HG02623 (cell line): ENCODE results near the gene RUNX2.

Source experiments
- ATAC-seq: cut with Tn5 transposase; IDR thresholded peaks from one replicate; pipeline ENCODE4 v1.9.1; 2021; ENCODE audit warnings: moderate library complexity; ENCODE audit not compliant: unreplicated experiment

Gene RUNX2

GRCh38 chr6:45432977-45433376 is 104.8 kb downstream of the RUNX2 start:
- no peak for ATAC-seq

DNA sequence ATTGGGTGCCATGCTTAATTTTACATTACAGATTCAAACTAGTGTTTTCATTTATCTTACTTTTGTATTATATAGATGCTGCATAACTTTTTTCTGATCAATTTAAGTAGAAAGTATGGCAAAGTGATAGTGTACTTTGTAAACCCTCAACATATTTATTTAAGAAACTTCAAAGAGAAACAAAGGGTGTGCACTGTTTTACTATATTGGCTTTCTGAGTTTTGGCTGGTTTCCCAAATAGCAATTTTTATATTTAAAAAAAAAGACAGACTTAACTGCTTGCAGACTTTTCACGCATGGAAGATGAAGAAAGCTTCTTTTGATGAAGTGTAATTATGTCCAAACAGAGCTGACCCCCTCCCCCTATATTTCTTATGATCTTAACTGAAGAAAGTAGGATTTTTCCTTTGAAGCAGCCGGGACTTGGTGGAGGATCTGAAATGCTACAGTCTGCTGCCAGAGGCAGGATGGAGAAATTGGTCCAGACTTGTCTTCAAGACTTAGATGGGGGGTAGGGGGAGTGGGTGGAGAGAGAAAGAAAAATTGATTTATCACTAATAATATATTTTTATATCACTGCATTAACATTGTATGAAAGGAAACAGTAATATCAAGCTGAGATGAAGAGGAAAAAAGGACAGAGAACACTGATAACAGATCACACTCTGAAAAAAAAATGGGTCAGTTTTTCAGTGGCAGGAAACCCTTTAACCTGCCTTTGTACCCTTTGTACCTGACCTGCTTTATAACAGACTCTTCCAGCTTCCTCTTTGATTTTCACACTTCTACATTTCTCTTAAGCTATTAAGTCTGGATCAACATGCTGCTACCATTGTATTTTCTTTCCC is 105.6 kb downstream of the RUNX2 start:
- no peak for ATAC-seq

GRCh38 chr6:45434381-45434700 is 106.2 kb downstream of the RUNX2 start:
- no peak for ATAC-seq

DNA sequence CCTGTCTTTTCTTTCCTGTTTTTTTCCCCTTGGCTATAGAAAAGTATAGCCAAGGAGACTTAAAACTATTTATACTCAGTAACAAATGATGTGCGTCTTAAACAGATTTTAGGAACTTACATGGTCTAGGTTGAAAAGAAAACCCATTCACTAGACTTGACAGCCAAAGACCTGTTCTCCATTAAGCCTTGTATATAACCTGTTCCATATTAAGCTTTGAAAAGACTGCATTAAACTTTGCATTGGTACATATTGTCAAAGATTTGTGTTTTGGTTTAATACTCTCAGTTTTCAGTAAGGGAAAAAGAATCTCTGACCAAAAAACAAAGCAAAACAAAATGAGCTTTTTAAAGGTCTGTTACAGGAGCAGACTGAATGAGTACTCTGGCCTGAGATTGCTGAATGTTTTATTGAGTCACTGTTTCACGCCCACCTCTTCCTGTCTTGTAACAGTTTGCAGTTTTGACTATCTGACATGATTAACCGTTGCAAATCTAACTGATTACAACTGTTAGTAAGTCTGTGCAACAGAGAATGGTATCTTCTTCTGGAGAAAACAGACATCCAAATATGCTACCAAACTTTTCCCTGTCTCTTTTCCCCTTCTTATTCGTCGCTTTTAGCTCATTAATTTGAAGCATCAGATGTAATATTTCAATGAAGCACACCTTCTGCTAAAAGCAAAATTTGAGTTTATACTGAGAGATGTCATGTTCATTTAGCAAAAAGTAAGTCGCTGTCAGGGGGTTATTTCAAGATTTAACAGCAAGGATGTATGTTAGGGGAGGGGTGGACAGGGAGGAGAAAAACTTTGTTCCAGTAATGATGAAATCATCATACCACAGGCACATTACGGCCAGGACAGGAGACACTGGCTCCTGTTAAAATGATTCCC is 108.7 kb downstream of the RUNX2 start:
- ATAC-seq = no peak

- no peak for ATAC-seq
Measured at GRCh38 chr6:45437439-45437815, 109.3 kb downstream of the RUNX2 start.

GRCh38 chr6:45438151-45438550 is 110.0 kb downstream of the RUNX2 start:
- no peak for ATAC-seq

DNA sequence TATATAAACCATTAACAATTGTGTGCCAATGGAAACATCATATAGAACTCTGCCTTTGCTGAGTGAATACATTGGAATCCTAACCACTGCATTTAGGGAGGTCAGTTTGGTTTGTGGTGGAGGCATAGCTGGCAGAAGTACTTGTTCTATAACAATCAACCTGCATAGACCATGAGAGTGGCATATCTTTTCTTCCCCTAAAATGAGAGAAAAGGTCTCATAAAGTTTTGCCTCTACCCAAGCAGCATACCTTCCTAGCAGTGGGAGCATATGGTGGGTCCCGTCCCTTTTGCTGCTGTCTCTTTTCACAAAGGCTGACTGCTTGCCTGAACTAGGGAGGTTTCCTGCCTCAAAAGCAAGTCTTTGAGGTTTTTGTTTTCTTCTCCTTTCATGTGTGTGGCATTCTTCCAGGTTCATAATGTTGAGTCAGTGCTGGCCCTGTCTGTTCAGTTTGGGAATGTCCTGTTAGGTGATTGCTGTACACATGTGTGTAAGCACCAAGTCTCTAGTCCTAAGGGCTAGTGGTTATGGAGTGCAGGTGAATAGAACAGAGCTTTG is 110.8 kb downstream of the RUNX2 start:
- ATAC-seq = no peak

GRCh38 chr6:45439459-45439858 is 111.3 kb downstream of the RUNX2 start:
- ATAC-seq = no peak

DNA sequence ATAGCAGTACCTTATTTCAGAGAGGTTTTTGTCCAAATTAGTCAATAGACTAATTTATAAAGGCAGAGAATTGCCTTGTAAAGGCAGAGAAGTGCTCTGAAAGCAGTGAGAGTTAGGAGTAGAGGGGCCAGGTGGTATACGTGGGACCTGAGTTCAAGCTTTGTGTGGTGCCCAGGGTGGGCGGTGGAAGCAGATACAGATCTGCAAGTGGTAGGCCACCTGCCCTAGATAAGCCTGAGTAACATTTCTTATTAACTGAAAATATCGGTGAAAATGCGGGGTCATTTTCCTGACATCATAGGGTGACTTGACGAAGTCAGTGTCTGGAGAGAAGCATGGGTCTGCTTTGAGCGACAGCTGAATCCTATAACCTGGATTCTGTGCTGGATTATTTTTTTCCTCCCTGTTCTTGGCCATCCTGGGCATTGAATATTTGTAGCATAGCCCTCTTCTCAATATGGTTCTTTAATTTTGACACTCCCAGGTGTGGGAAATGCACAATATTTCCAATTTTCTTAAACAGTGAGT is 111.8 kb downstream of the RUNX2 start:
- ATAC-seq = no peak

DNA sequence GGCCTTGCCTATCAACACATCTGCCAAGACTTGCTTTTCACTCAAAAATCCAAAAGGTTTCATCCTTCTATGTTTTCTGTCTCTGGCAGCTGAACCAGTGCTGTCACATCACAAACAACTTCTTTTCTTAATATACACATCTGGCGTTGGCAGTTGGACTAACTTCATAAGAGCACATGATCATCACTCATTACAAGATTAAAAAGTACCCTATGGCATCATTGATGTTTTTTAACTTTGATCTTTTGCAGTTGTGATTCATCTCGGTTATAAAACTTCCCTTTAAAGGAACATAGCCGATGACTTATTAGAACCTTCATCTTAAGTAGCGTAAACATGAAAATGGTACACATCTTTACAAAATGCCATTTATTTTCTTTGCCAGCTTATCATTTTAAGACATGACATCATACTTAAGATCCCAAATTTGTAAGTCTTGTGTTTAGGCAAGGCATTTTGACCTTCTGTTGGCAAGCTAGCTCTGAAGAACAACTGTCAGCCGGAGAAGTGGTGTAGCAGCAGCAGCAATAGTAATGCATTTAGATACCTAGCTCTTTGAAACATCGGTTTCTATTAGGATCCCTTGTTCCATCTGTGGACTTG is 113.8 kb downstream of the RUNX2 start:
- ATAC-seq = no peak

DNA sequence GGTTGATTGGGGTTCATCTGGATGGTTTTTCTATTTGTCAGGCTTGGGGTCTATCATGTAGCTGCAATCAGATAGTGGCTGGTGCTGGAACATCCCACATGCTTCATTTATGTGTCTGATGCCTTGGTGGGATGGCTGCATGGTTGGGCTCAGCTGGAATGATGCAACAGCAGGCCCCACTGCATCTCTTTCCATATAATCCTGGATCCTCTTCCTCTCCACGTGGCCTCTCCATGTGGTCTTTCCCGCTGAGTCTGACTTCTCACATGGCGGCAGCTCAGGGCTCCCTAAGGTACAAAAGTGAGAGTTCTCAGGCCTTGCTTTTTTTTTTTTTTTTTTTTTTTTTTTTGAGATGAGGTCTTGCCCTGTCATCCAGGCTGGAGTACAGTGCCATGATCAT is 114.6 kb downstream of the RUNX2 start:
- no peak for ATAC-seq

- ATAC-seq = no peak
Measured at GRCh38 chr6:45445364-45445748, 117.2 kb downstream of the RUNX2 start.

DNA sequence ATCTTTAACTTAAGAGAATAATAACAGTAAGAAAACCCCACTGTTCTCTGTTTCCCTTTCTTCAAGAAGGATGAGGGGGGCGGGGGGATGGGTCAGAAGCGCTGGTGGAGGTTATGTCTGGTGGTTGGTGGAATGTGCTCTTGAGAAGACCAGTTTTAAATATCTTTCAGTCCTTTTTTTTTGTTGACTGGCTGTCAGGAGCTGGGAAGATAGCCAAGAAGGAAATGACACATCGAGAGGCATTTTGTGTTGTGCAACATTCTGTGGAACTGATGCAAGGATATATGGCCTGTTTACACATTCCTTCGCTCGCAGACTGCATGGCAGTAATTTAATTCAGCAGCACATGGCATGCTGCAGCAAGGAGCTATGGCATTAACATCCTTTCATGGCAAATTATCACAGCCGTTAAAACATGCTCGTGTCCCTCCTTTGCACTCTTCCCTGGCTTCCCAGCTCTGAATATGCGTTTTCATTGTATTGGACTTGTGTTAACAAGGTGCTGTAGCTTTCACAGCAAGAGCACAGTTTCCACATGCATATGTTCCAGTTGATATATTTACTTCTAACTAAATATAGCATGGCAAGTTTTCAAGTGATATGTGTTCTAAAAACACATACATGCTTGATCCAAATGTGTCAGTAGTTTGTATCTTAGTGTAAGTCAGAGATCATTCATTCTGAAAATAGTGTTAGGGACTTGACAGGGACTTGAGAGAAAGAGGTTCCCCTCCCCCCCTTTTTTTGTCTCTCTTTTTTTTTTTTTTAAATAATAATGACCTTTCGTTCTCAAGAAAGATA is 117.8 kb downstream of the RUNX2 start:
- ATAC-seq = no peak

GRCh38 chr6:45447005-45447404 is 118.9 kb downstream of the RUNX2 start:
- no peak for ATAC-seq

DNA sequence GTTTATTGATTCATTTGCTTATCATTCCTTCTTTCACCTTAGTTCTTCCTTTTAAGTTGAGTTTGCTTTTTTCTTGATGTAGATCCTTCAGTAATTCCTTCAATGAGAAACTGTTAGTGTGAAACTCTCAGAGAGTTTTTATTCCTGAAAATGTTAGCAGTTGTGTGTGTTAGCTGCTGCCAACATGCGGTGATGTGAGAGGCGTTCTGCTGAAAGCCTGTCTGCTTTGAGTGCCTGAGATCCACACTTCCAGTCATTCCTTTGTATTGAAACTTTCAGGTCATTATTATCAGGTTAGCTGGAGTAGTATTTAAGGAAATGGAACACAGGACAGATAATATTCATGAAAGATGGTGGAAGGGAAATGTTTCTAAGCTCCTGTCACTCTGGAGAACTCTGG is 119.6 kb downstream of the RUNX2 start:
- ATAC-seq = no peak

DNA sequence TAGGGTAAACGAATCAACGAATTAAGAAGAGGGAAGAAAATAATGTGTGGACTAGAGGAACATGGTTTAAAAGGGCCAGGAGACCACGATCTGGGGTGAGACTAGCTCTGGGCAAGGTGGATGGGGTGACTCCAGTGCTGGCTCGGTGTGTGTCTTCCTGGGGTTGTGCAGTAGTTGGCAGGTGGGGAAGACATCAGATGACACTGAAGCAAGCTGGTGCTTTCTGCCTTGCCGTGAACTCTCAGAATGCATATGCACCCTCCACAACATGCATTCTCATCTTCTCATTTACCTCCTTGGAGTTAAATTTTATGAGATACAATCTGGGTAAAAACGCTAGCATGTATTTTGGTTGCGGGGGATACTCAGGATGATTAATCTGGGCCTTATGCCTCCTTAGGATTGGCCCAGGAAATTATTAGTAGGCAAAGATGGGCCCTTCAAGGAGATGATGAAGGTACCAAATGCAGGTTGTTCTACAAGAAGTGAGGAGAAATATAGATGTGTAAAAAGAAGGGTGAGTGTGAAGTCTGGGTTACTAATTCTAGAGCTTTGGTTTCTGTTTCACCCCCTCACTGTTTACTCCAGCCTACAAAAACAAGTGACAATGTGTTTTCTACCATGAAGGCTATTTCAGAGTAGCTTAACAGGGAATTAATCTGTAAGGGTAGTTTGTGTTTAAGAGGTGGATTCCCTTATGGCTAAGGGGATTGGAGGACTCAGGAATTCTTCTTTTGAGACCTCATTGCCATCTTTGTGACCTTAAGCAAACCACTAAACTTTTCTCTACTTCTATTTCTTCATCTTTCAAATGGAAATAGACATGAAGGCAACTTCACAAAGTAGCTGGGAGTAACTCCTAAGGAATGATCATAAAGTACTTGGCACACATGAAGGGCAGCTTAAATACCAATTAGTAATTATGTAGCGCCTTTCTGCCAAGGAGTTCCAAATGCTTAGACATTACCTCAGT is 120.6 kb downstream of the RUNX2 start:
- no peak for ATAC-seq

DNA sequence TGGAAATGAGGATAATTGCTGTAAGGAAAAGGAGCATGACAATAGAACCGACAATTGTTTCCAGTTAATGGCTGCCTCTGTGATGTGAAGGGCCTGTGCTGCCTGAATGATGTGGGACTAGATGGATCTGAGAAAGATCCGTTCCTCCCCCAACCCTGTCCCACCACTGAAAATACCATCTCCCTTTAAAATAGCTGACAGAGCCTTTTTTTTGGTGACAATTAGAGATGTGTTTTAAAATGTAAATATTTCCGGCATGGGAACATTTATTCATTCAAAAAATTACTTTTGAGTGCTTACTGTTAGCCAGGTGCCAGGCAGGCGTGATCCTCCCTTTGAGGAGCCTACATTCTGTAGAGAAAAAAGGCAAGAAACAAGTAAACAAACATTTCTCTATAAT is 122.0 kb downstream of the RUNX2 start:
- no peak for ATAC-seq

GRCh38 chr6:45450831-45451230 is 122.7 kb downstream of the RUNX2 start:
- ATAC-seq = no peak
